Stimulated activated CD8-positive, alpha-beta memory T cell treated with anti-CD3 and anti-CD28 coated beads, Interleukin-2, amount 100 ng/mL, for 1 hour (primary cell): ENCODE results near the gene FGA.
A peak's percentile ranks its signal among the peaks of the same experiment; 100 is the strongest.

Source experiments
- DNase-seq, 2 donors: peaks; one replicate each; pipeline ENCODE4 v3.0.0-alpha.2; 2020; ENCODE audit warnings: low read depth in 2 of 2

The FGA gene

GRCh38 chr4:154579927-154580326 is 10.6 kb downstream of the FGA start:
- no peak for DNase-seq

GRCh38 chr4:154578919-154579318 is 11.6 kb downstream of the FGA start:
- DNase-seq, result no peak

GRCh38 chr4:154577324-154577723 is 13.2 kb downstream of the FGA start:
- DNase-seq, result no peak

- no peak for DNase-seq
Measured at GRCh38 chr4:154574311-154574710, 16.2 kb downstream of the FGA start.

GRCh38 chr4:154573190-154573870 is 17.2 kb downstream of the FGA start:
- no peak for DNase-seq

- no peak for DNase-seq
Measured at GRCh38 chr4:154569584-154569983, 21.0 kb downstream of the FGA start.

GRCh38 chr4:154569028-154569427 is 21.5 kb downstream of the FGA start:
- no peak for DNase-seq

- DNase-seq, result no peak
Measured at GRCh38 chr4:154566639-154567204, 23.8 kb downstream of the FGA start.

GRCh38 chr4:154565704-154566103 is 24.8 kb downstream of the FGA start:
- DNase-seq, result no peak

- no peak for DNase-seq
Measured at GRCh38 chr4:154564311-154564710, 26.2 kb downstream of the FGA start.

- no peak for DNase-seq
Measured at GRCh38 chr4:154562697-154563254, 27.8 kb downstream of the FGA start, which contains the start of gene FGB. FGB (plus strand) TSS chr4:154563011; CDS start chr4:154563019, 8 bp downstream.

GRCh38 chr4:154560824-154561231 is 29.7 kb downstream of the FGA start:
- no peak for DNase-seq

GRCh38 chr4:154560419-154560801 is 30.1 kb downstream of the FGA start:
- no peak for DNase-seq

GRCh38 chr4:154559494-154560418 is 30.8 kb downstream of the FGA start:
- DNase-seq, result no peak

- no peak for DNase-seq
Measured at GRCh38 chr4:154559141-154559493, 31.4 kb downstream of the FGA start.

GRCh38 chr4:154551872-154552686 is 38.5 kb downstream of the FGA start:
- DNase-seq, result peak; percentile 24 to 44

- peak; percentile 89 to 94 for DNase-seq
Measured at GRCh38 chr4:154549894-154550790, 40.4 kb downstream of the FGA start, which contains the start of gene PLRG1. PLRG1 (minus strand) TSS chr4:154550400; CDS start chr4:154550308, 92 bp downstream.

GRCh38 chr4:154545689-154546088 is 44.9 kb downstream of the FGA start:
- no peak for DNase-seq

- no peak for DNase-seq
Measured at GRCh38 chr4:154542271-154542879, 48.2 kb downstream of the FGA start.
